HG02798 (cell line): ENCODE data around the gene BCL10.

Source experiments
- ATAC-seq: cut with Tn5 transposase; IDR thresholded peaks from one replicate; pipeline ENCODE4 v1.9.1; 2021; ENCODE audit warnings: mild to moderate bottlenecking; ENCODE audit not compliant: unreplicated experiment, poor library complexity

The BCL10 gene

DNA sequence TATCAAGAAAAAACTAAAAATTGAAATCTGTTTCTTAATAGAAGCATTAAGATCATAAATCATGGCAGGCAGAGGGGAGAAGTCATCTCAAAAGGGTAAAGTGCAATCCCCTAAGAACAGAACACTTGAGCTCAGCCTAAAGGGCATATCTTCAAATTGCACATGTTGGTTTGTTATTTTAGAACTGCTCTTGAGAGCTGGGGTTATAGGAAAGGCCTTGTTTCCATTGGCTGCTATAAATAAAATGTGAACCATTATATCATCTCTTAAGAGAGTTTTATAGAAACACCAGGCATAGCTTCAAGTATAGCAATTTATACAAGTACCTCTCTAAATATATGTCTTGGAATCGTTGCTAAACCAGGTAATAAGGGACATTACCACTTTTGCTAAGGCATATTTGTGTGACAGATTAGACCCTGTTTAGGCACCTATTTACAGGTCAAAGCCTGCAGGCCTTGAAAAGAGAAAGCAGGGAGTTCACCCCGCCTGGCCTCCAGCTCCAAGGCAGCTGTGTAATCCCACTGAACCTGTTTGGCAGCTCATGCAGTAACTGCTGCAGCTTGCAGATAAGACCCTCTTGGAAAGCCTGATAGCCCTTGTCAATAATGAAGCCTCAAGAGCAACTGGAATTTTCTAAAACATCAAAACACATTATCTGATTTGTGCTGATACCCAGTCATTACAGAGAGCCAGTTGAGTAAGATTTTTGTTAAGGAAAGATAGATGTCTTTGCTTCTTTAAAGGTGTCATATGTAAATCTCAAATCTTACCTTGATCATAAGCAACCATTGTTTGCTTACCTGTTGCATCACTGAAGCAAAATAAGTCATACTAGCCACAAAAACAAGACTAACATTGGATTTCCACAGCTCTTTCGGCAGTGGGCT lies 51.5 kb downstream of the BCL10 start:
- ATAC-seq, result no peak

DNA sequence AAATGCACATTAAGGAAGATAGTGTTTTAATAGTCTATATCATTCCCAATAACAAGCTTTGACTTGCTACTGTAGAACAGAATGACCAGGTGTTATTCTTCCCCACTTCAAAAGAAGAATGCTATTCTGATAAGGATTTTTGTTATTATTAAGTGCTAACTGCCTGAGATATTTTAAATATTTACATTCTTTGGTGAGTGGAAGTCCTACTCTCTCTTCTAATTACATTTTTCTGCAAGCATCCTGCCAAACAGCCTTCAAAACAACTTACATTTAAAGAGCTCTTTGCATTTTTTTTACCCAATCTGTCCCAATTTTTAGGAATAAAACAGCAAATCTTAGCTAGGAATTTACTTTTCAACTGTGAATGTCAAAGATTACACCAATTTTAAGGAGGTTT lies 52.1 kb downstream of the BCL10 start:
- no peak for ATAC-seq

DNA sequence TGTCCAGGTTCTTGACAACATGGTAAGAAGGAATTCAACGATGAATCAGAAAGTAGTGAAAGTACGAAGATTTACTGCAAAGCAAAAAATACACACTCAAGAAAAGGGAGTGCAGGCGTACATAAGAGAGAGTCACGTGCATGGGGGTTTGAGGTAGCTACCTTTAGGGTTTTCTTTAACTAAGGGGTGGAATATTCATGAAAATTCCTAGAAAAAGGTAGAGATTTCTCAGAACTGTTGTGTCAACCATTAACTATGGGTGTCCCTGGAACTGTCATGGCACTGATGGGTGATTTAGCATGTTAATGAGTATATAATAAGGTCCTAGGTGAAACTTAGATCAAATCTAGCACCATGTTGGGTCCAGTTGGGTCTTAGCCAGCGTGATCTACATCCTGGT lies 53.1 kb downstream of the BCL10 start:
- no peak for ATAC-seq

- ATAC-seq, result no peak
These were observed 55.7 kb downstream of the BCL10 start for GRCh38 chr1:85220756-85221201.

DNA sequence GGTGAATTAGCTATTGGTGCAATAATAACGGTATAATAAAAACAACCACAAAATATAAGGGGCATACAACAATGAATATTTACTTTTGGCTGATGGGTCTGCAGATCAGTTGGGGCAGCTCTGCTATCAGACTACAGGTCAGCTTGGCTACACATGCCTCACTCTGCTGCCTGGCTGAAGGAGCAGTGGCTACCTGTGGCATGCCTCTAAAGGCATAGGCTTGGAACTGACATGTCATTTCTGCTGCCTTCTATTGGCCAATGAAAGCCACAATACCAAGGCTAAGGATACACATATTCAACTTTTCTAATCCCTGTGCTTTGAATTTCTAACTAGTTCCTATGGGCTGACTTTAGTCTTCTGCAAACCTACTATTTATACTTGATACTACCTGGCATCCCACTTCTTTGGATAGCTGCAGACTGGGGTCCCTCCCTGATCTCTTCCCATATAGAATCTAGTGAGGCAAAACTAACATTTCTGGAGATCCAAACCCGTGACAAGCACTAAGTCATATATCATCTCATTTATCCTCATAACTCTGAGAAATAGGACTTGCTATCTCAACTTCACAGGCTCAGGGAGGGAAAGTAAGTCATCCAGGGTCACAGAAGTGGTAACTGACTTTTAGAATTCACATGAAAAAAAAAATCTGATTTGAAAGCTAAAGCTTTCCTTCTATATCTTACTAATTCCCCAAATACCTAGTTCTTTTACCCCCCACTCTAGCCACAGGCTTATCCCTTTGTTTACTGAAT lies 56.4 kb downstream of the BCL10 start:
- no peak for ATAC-seq

DNA sequence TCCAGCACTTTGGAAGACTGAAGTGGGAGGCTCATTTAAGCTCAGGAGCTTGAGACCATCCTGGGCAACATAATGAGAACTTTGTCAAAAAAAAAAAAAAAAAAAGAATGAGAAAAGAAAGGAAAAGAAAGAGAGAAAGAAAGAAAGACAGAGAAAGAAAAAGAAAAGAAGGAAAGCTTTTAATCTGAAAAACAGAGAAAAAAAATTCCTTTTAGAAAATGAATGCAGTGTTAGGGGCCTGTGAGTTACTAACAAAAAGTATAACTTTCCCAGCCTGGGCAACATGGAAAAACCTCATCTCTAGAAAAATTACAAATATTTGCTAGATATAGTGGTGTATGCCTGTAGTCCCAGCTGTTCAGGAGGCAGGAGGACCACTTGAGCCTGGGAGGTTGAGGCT lies 59.7 kb downstream of the BCL10 start:
- ATAC-seq, result no peak
